DND-41 (cell line): ENCODE data around the gene TTPAL.

Experiments
- CTCF ChIP-seq: IDR thresholded peaks from 2 replicates; pipeline ENCODE4 v1.5.1; 2012; ENCODE audit warnings: borderline replicate concordance, low read length, moderate library complexity, mild to moderate bottlenecking; ENCODE audit not compliant: poor library complexity, severe bottlenecking; ENCODE audit errors: extremely low read depth
- EZH2 ChIP-seq: IDR thresholded peaks from 3 replicates; pipeline ENCODE4 v1.6.1; 2012; ENCODE audit warnings: borderline replicate concordance, low read depth, mild to moderate bottlenecking, moderate library complexity, low read length, inconsistent platforms; ENCODE audit not compliant: severe bottlenecking

DNA sequence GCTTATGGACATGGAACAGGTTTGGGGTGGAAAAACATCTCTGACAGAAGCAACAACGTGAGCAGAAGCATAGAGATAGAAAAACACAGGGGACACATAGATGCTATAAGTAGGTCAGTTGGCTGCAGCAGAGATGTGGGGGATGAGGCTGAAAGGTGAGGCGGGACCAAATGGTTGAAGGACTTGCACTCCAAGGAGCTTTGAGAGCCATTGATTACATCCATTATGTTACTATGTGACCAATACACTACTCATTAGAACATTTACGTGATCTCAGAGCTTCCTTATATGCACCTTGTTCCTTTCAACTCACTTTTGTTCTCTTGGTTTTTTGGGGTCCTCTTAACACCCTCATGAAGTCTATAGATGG, 47.9 kb upstream of the TTPAL start:
- no peak for TF ChIP-seq CTCF
- no peak for TF ChIP-seq EZH2
